Endothelial cell (in vitro differentiated cells): Measurements from ENCODE around the gene GATA3. TPM values are rescaled to one million over a fixed set of nuclear protein-coding genes. Genes with fewer than 3 reads are reported as not detected.

Experiments
- DNase-seq: peaks from one replicate; pipeline ENCODE4 v3.0.0; 2021; ENCODE audit warnings: low spot score
- H3K27ac Mint-ChIP-seq: one replicate; pipeline ENCODE4 v1.8.0; 2021; ENCODE audit warnings: mixed read lengths, inconsistent platforms; ENCODE audit not compliant: unreplicated experiment
- H3K27me3 Mint-ChIP-seq: one replicate; pipeline ENCODE4 v1.8.0; 2021; ENCODE audit warnings: mild to moderate bottlenecking, moderate library complexity, mixed read lengths, inconsistent platforms; ENCODE audit not compliant: unreplicated experiment
- H3K36me3 Mint-ChIP-seq: one replicate; pipeline ENCODE4 v1.8.0; 2021; ENCODE audit warnings: mild to moderate bottlenecking, low read depth, mixed read lengths, inconsistent platforms; ENCODE audit not compliant: unreplicated experiment
- H3K4me1 Mint-ChIP-seq: one replicate; pipeline ENCODE4 v1.8.0; 2021; ENCODE audit warnings: mild to moderate bottlenecking, mixed read lengths, inconsistent platforms; ENCODE audit not compliant: unreplicated experiment
- H3K4me3 Mint-ChIP-seq: one replicate; pipeline ENCODE4 v1.8.0; 2021; ENCODE audit warnings: mild to moderate bottlenecking, mixed read lengths, inconsistent platforms; ENCODE audit not compliant: unreplicated experiment
- H3K9me3 Mint-ChIP-seq: one replicate; pipeline ENCODE4 v1.8.0; 2021; ENCODE audit warnings: mixed read lengths, inconsistent platforms; ENCODE audit not compliant: unreplicated experiment
- CTCF ChIP-seq: fragments of 200-600 bp; sonication (generic); IDR thresholded peaks from one replicate; pipeline ENCODE4 v1.5.0; 2021; ENCODE audit warnings: antibody characterized with exemption; ENCODE audit not compliant: unreplicated experiment
- total RNA-seq: library from RNA; stranded (reverse); fragmentation: NEBNext Ultra II Directional; extraction: Animal tissue kit (Norgen Biotek cat#: 25700); gene quantifications from one replicate; pipeline ENCODE4 v1.2.1, GENCODE V29; 2021; ENCODE audit not compliant: unreplicated experiment

GATA3 gene
- total RNA-seq, 1 donor from 2014 or later, result 70.9 TPM

DNA sequence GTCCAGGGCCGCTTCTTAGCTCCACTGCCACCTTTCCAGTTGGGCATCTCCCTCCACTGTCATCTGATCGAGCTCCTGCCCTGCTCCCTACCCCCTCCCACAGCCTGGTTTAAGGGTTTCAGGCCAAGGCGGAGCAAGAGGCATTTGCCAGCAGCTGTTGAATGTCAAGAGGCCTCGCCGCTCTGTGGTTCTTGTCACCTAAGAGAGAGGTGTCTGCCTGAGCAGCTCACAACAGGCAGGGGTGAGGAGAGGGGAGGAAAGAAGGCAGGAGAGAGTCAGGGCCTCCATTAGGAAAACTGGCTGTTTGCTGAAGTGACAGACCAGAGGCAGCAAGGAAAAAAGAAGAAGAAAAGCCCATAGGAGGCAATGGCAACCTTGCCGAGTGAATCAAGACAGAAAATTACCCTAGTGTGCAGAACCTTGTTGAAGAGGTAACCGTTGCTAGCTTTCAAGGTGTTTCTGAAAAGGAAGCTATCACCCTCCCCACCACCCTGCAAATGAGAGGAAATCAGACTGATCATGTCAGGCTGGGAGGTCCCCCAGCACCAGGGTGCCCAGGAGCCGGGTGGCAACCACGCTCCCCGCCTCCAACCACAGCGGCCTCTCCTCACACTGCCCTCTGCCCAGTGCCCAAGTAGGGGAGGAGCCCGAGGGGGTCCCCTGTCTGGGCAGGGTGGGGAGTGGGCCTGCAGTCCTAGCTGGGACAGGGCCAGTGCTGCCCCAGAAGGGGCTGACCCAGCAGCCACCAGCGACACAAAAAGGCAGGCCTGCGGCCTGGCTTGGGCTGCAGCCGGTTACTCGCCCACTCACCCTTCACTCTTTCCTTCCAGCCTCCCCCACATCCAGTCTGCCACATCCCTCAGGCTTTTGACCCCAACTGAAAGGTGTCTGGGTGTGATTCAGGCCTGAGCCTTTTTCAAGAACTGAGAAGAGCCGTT, 7.1 kb downstream of the GATA3 start:
- H3K4me1 Mint-ChIP-seq, result peaks cover 76% of the 10 kb centered on the region
- H3K4me3 Mint-ChIP-seq, result peak overlapping the region; percentile 98
- no peak for DNase-seq
- TF ChIP-seq CTCF, result no peak
- peaks cover 26% of the 10 kb centered on the region for H3K27me3 Mint-ChIP-seq
- H3K9me3 Mint-ChIP-seq, result no peaks in the 10 kb centered on the region
- H3K36me3 Mint-ChIP-seq, result peaks cover 76% of the 10 kb centered on the region
- peak overlapping the region; percentile 96 for H3K27ac Mint-ChIP-seq

DNA sequence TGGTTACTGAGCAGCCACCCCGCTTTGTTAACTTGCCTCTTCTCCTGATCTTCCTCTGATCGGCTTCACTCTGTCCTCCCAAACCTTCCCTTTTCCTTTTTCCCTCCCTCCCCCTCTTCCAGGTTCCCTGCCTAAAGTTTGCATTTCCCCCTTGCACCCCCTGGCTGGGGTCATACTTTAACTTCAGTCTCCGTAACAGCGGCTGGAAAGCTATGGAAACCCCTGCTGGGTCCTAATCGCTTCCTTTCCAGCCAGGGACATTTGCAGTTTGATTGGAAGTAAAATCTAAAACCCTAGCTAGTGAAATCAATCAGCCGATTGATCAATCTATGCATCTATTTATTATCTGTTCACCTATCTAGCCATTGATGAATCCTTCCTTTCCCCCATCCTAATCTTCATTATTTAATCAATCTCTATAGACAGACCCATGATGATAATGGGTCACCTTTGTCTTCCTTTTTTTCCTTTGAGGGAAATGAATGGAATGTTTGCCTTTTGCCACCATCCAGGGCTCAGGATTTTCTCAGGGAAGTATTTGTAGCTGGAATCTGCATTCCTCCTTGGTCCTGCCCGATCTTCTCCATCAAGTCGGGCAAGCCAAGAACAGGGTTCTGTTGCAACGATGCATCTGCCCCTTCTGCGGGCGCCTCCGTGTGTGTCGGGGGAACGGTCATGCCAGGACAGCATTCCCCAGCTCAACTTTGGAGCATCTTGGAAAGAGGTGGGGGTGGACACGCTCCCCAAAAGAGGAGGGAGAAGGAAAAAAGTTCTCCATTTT, 8.8 kb downstream of the GATA3 start:
- Mint-ChIP-seq H3K4me1 (peaks cover 81% of the 10 kb centered on the region), H3K27me3 (peaks cover 21% of the 10 kb centered on the region), H3K27ac (peak overlapping the region; percentile 96), H3K4me3 (peak overlapping the region; percentile 79), H3K36me3 (peaks cover 75% of the 10 kb centered on the region), H3K9me3 (no peaks in the 10 kb centered on the region)
- DNase-seq, result no peak
- no peak for TF ChIP-seq CTCF

- Mint-ChIP-seq H3K27ac (peak overlapping the region; percentile 96), H3K4me3 (peak overlapping the region; percentile 79), H3K36me3 (peaks cover 73% of the 10 kb centered on the region), H3K4me1 (peaks cover 81% of the 10 kb centered on the region), H3K27me3 (peaks cover 21% of the 10 kb centered on the region), H3K9me3 (no peaks in the 10 kb centered on the region)
- no peak for TF ChIP-seq CTCF
- no peak for DNase-seq
Observed at GRCh38 chr10:8063935-8064334, 9.4 kb downstream of the GATA3 start.

- peak overlapping the region; percentile 79 for H3K4me3 Mint-ChIP-seq
- peaks cover 17% of the 10 kb centered on the region for H3K27me3 Mint-ChIP-seq
- peaks cover 80% of the 10 kb centered on the region for H3K4me1 Mint-ChIP-seq
- TF ChIP-seq CTCF, result no peak
- no peak for DNase-seq
- H3K27ac Mint-ChIP-seq, result peak overlapping the region; percentile 96
- H3K9me3 Mint-ChIP-seq, result no peaks in the 10 kb centered on the region
- peaks cover 73% of the 10 kb centered on the region for H3K36me3 Mint-ChIP-seq
Observed at GRCh38 chr10:8064436-8064835, 9.9 kb downstream of the GATA3 start.
